Mammary epithelial cell (primary cell): Measurements from ENCODE around the gene ARHGEF4.

Experiments
- EZH2 ChIP-seq: IDR thresholded peaks from 2 replicates; pipeline ENCODE4 v1.6.1; 2012; ENCODE audit warnings: low read length, inconsistent platforms, borderline replicate concordance
- TF ChIP-seq, protein P1 (sequence below), 2 donors: IDR thresholded peaks in 1 of 2; conservative IDR thresholded peaks in 1 of 2; 2 replicates each; pipeline ENCODE4 v1.5.1; 2011 to 2012; ENCODE audit warnings: inconsistent platforms in 2 of 2, low read length in 2 of 2, mild to moderate bottlenecking in 2 of 2, control low read depth in 1 of 2, low read depth in 1 of 2; ENCODE audit not compliant: insufficient read depth in 1 of 2; ENCODE audit errors: extremely low read depth in 1 of 2

- TF ChIP-seq, protein P1, sequence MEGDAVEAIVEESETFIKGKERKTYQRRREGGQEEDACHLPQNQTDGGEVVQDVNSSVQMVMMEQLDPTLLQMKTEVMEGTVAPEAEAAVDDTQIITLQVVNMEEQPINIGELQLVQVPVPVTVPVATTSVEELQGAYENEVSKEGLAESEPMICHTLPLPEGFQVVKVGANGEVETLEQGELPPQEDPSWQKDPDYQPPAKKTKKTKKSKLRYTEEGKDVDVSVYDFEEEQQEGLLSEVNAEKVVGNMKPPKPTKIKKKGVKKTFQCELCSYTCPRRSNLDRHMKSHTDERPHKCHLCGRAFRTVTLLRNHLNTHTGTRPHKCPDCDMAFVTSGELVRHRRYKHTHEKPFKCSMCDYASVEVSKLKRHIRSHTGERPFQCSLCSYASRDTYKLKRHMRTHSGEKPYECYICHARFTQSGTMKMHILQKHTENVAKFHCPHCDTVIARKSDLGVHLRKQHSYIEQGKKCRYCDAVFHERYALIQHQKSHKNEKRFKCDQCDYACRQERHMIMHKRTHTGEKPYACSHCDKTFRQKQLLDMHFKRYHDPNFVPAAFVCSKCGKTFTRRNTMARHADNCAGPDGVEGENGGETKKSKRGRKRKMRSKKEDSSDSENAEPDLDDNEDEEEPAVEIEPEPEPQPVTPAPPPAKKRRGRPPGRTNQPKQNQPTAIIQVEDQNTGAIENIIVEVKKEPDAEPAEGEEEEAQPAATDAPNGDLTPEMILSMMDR (conservative IDR thresholded peaks at IDR 0.05 in 1 of 2, IDR thresholded peaks at IDR 0.05 in 1 of 2; ENCODE audit: extremely low read depth in 1 of 2, insufficient read depth in 1 of 2, low read depth in 1 of 2, low read length in 2 of 2) = no peak
- no peak for TF ChIP-seq EZH2
Observed at GRCh38 chr2:131035112-131035825, 198.6 kb downstream of the ARHGEF4 start.
